ENCODE measurements around the gene NARF.

- TF ChIP-seq TAF1 (IDR thresholded peaks at IDR 0.05; ENCODE audit: low read depth, low read length): no peak
- no peak for TF ChIP-seq CTCF (IDR thresholded peaks at IDR 0.05; ENCODE audit: control extremely low read depth in 1 of 3, insufficient read depth in 1 of 3, low read depth in 1 of 3, low read length in 3 of 3)
- no peak for TF ChIP-seq RAD21 (IDR thresholded peaks at IDR 0.05 in 1 of 2, conservative IDR thresholded peaks at IDR 0.05 in 1 of 2; ENCODE audit: low read depth in 2 of 2, low read length in 2 of 2)
These were observed 25.3 kb downstream of the NARF start for GRCh38 chr17:82483836-82484235.
